K562 (cell line): Measurements from ENCODE around the gene TBRG4. TPM values are rescaled to one million over a fixed set of nuclear protein-coding genes. Genes with fewer than 3 reads are reported as not detected.

ENCODE experiments used
- ATAC-seq: fragments of 200-7000 bp; cut with Tn5 transposase; 3 replicates; pipeline ENCODE4 v1.9.1; 2020; ENCODE audit warnings: moderate library complexity
- BruUV-seq: library from RNA; stranded (reverse); fragments of 400-500 nt; replicated peaks from 2 replicates; lab custom pipeline; 2021; lab: Mats Ljungman, UMichigan
- CTCF ChIA-PET: fragments of 300-600 bp; formaldehyde crosslinking; extraction: SDS; loops from one replicate; lab custom pipeline; 2021; ENCODE audit warnings: low intra/inter-chr PET ratio; lab: Yijun Ruan, JAX
- POLR2A ChIA-PET: fragments of 300-600, 350-650 bp; sonication (Branson Sonifier 250); formaldehyde crosslinking; extraction: SDS; loops from one replicate; lab custom pipeline; 2021; ENCODE audit warnings: antibody characterized with exemption, inconsistent platforms; lab: Yijun Ruan, JAX
- DNase-seq, 4 experiments: peaks; one replicate each; pipeline versions ENCODE4 v3.0.0 to v3.0.0-alpha.2; 2011 to 2018; ENCODE audit warnings: low spot score in 3 of 4, mixed read lengths in 3 of 4; ENCODE audit errors: extremely low read depth in 1 of 4
- FAIRE-seq: peaks from 2 replicates; lab custom pipeline; 2011; peaks lifted over from hg19 to GRCh38; lab: Jason Lieb, UNC
- H2AFZ ChIP-seq: 2 replicates; pipeline ENCODE4 v1.6.0; 2011; ENCODE audit warnings: low read depth, low read length, control low read depth, inconsistent platforms
- H3K27ac ChIP-seq: fragments of 200-600 bp; 3 replicates; pipeline ENCODE4 v1.8.0; 2011; ENCODE audit warnings: low read depth, mild to moderate bottlenecking, control low read depth, inconsistent platforms, low read length, moderate library complexity, mixed read lengths; ENCODE audit errors: extremely low read depth
- H3K27me3 ChIP-seq, 2 experiments: fragments of 300-600 bp in 1 of 2; 2 replicates in 1 of 2; 3 replicates in 1 of 2; pipeline versions ENCODE4 v1.6.0 to v1.8.0; 2011; ENCODE audit warnings: inconsistent platforms in 2 of 2, low read length in 2 of 2, mild to moderate bottlenecking in 1 of 2, mixed read lengths in 1 of 2, moderate library complexity in 1 of 2; ENCODE audit not compliant: control insufficient read depth in 2 of 2, insufficient read depth in 2 of 2
- H3K36me3 ChIP-seq: fragments of 300-600 bp; 3 replicates; pipeline ENCODE4 v1.8.0; 2011; ENCODE audit warnings: mild to moderate bottlenecking, low read length, inconsistent platforms; ENCODE audit not compliant: control insufficient read depth, insufficient read depth
- H3K4me1 ChIP-seq, 2 experiments: fragments of 200-600 bp in 1 of 2; replicated peaks in 1 of 2; 2 replicates in 1 of 2; 3 replicates in 1 of 2; pipeline versions ENCODE4 v1.5.1 to v1.8.0; 2011; ENCODE audit warnings: inconsistent platforms in 2 of 2, low read length in 2 of 2, mild to moderate bottlenecking in 1 of 2, mixed read lengths in 1 of 2, moderate library complexity in 1 of 2; ENCODE audit not compliant: control insufficient read depth in 2 of 2, insufficient read depth in 2 of 2
- H3K4me2 ChIP-seq: 2 replicates; pipeline ENCODE4 v1.6.1; 2011; ENCODE audit warnings: low read length, control low read depth, inconsistent platforms, mixed read lengths; ENCODE audit not compliant: insufficient read depth
- H3K4me3 ChIP-seq: fragments of 200-600 bp; sonication (generic), shearing (Covaris generic); 2 replicates; pipeline ENCODE4 v1.5.1; 2016; ENCODE audit warnings: control low read depth, inconsistent platforms
- H3K79me2 ChIP-seq: fragments of 200-600 bp; 3 replicates; pipeline ENCODE4 v1.8.0; 2011; ENCODE audit warnings: low read length, inconsistent platforms; ENCODE audit not compliant: control insufficient read depth, insufficient read depth
- H3K9ac ChIP-seq, 2 experiments: 2 replicates each; pipeline versions ENCODE4 v1.6.0 to v1.6.1; 2011; ENCODE audit warnings: low read depth in 2 of 2, low read length in 2 of 2, control low read depth in 1 of 2, inconsistent platforms in 1 of 2, mild to moderate bottlenecking in 1 of 2, mixed read lengths in 1 of 2; ENCODE audit not compliant: insufficient read depth in 1 of 2
- H3K9me1 ChIP-seq: one replicate; pipeline ENCODE4 v1.6.0; 2011; ENCODE audit warnings: inconsistent platforms, mild to moderate bottlenecking, low read length, moderate library complexity; ENCODE audit not compliant: control insufficient read depth, insufficient read depth
- H3K9me3 ChIP-seq: replicated peaks from 2 replicates; pipeline ENCODE4 v1.5.1; 2011; ENCODE audit warnings: low read depth, low read length, inconsistent platforms; ENCODE audit not compliant: control insufficient read depth, insufficient read depth
- H4K20me1 ChIP-seq: replicated peaks from 2 replicates; pipeline ENCODE4 v1.6.1; 2011; ENCODE audit warnings: low read length, inconsistent platforms, mixed read lengths; ENCODE audit not compliant: control insufficient read depth, insufficient read depth
- ARID1B ChIP-seq: fragments of 450-650 bp; IDR thresholded peaks from 2 replicates; pipeline ENCODE4 v1.6.1; 2016; ENCODE audit warnings: antibody characterized with exemption, mild to moderate bottlenecking, inconsistent platforms
- CC2D1A ChIP-seq: fragments of 450-650 bp; IDR thresholded peaks from 2 replicates; pipeline ENCODE4 v1.6.1; 2017; ENCODE audit warnings: mild to moderate bottlenecking
- CHCHD3 ChIP-seq: fragments of 250-450 bp; sonication (Bioruptor Pico); IDR thresholded peaks from 2 replicates; pipeline ENCODE4 v2.1.2; 2022; ENCODE audit warnings: mild to moderate bottlenecking
- ELF4 ChIP-seq: fragments of 450-650 bp; formaldehyde crosslinking; IDR thresholded peaks from 2 replicates; pipeline ENCODE4 v1.4.0; 2022; ENCODE audit warnings: missing genetic modification characterization
- GTF2A2 ChIP-seq: IDR thresholded peaks from 2 replicates; pipeline ENCODE4 v1.6.1; 2016; ENCODE audit warnings: mild to moderate bottlenecking, missing genetic modification characterization, missing compliant biosample characterization
- PRMT5 ChIP-seq: sonication (generic); formaldehyde crosslinking; IDR thresholded peaks from 2 replicates; pipeline ENCODE4 v1.5.0; 2020; ENCODE audit warnings: missing genetic modification reagents
- SMAD3 ChIP-seq: fragments of 450-650 bp; formaldehyde crosslinking; conservative IDR thresholded peaks from 2 replicates; pipeline ENCODE4 v1.4.0; 2020; ENCODE audit warnings: mild to moderate bottlenecking
- ZNF282 ChIP-seq: sonication (generic); formaldehyde crosslinking; IDR thresholded peaks from 2 replicates; pipeline ENCODE4 v1.8.1; 2023; ENCODE audit warnings: missing genetic modification reagents
- ZNF589 ChIP-seq: fragments of 200-800 bp; sonication (Bioruptor generic); IDR thresholded peaks from 2 replicates; pipeline ENCODE4 v1.6.1; 2016; ENCODE audit warnings: low read depth, missing genetic modification characterization, missing compliant biosample characterization
- WGBS: fragments of 100-300 bp; shearing (Covaris generic); methylation state at CpG from one replicate; pipeline ENCODE4 v1.1.6; 2016; ENCODE audit warnings: low coverage, mixed read lengths; ENCODE audit not compliant: insufficient coverage; ENCODE audit errors: missing lambda C conversion rate; 5-methylcytosine and 5-hydroxymethylcytosine counted together
- in situ Hi-C: fragments of 300-500 bp; cut with MboI; formaldehyde crosslinking; loops from 4 replicates; pipeline ENCODE4 v1.15.0; 2018; ENCODE audit warnings: inconsistent platforms, mixed read lengths
- intact Hi-C: fragments of 100-400 bp; cut with micrococcal nuclease; formaldehyde crosslinking; loops from 2 replicates; pipeline ENCODE4 v1.14.2; 2022
- polyA plus RNA-seq, 8 experiments: library from polyadenylated mRNA; depleted of rRNA in 4 of 8; stranded (reverse) in 5 of 8; unstranded in 3 of 8; fragments of >200 nt; fragmentation: Nextera tagmentation in 2 of 8; fragmentation: Illumina TruSeq in 1 of 8; extraction: Ambion mirVana in 2 of 8; extraction: Trizol in 1 of 8; gene quantifications; 2 replicates each; pipeline versions ENCODE4 v1.2.1 to v1.2.3, GENCODE V29; 2011 to 2014; ENCODE audit warnings: inconsistent platforms in 1 of 8, missing spikeins in 1 of 8
- total RNA-seq, 7 experiments: library from RNA; depleted of rRNA in 6 of 7; stranded (reverse); fragments of >200 nt in 6 of 7; fragmentation: Illumina TruSeq in 2 of 7; extraction: Trizol in 2 of 7; gene quantifications; 2 replicates each; pipeline versions ENCODE4 v1.2.1 to v1.2.3, GENCODE V29; 2011 to 2021; ENCODE audit warnings: low replicate concordance in 1 of 7
- TF ChIP-seq, protein P1 (sequence below): sonication (generic); formaldehyde crosslinking; IDR thresholded peaks from 2 replicates; pipeline ENCODE4 v1.8.1; 2023; ENCODE audit warnings: mild to moderate bottlenecking, missing genetic modification reagents
- TF ChIP-seq, protein P2 (sequence below): sonication (generic); formaldehyde crosslinking; IDR thresholded peaks from 2 replicates; pipeline ENCODE4 v1.8.1; 2023; ENCODE audit warnings: mild to moderate bottlenecking, missing genetic modification reagents
- TF ChIP-seq, protein P3 (sequence below): IDR thresholded peaks from 2 replicates; pipeline ENCODE4 v1.6.1; 2011; ENCODE audit not compliant: insufficient read length; ENCODE audit errors: extremely low read depth

Gene TBRG4
- total and polyA plus RNA-seq, 9 of the 15 experiments (the other 6 are each of a cell fraction or from before 2014, with no cell fraction given) = 11.2 to 322 (median 216) TPM

DNA sequence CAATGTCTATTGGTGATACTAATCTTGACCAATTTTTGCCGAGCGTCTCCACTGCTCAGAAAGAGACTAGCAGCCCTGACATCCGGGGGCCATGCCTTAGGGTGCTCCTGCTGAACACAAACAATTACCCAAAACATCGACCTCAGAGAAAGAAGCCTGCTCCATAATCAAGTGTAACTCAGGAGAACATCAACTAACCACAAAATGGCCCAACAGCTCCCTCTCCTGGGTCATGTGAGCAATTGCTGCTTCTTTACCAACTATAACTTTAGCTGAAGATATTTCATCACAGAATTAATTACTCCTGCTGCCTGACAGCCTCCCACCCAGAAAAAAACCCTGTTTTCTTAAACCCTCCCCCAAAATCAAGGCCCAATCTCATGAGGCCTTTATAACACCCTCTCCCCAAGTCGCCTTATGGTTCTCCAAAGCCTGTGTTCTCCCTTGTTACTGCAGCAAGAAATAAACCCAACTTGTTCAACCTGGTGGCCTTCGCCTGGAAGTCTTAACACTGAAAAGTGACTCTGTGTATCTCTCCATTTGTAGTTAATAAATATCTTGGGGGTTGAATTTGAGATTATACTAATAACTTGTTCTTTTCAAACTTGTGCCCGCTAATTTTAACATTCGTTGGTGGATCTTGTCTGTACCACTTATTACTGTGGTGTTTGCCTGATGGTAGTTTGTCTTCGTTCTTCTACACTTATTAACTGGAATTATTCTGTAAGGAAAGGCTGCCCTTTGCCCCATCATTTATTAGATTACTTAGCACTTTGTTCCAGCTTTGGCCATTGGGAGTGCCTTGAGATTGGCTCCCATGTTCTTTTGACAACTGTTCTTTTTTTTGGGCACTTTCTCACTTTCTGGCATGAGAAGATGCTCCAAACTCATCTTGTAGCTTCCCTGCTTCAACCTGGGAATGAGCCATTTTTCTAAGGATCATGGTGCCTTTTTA, 24.9 kb upstream of the TBRG4 start:
- Histone ChIP-seq H3K4me2 (no peak overlapping the region; the same call in 1 of the 2 replicates), H2AFZ (peak overlapping the region; percentile 53)
- TF ChIP-seq CHCHD3 (CRISPR knock-in tag) (no peak), ZNF589 (no peak), ARID1B (no peak), CC2D1A (peak; percentile 73; the same call in 1 of the 2 replicates), ZNF282 (CRISPR knock-in tag) (no peak), SMAD3 (CRISPR knock-in tag) (no peak), ELF4 (CRISPR knock-in tag) (no peak), PRMT5 (no peak), GTF2A2 (tag) (no peak)
- TF ChIP-seq, protein P1, sequence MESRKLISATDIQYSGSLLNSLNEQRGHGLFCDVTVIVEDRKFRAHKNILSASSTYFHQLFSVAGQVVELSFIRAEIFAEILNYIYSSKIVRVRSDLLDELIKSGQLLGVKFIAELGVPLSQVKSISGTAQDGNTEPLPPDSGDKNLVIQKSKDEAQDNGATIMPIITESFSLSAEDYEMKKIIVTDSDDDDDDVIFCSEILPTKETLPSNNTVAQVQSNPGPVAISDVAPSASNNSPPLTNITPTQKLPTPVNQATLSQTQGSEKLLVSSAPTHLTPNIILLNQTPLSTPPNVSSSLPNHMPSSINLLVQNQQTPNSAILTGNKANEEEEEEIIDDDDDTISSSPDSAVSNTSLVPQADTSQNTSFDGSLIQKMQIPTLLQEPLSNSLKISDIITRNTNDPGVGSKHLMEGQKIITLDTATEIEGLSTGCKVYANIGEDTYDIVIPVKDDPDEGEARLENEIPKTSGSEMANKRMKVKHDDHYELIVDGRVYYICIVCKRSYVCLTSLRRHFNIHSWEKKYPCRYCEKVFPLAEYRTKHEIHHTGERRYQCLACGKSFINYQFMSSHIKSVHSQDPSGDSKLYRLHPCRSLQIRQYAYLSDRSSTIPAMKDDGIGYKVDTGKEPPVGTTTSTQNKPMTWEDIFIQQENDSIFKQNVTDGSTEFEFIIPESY (CRISPR knock-in tag) = no peak
- TF ChIP-seq, protein P2, sequence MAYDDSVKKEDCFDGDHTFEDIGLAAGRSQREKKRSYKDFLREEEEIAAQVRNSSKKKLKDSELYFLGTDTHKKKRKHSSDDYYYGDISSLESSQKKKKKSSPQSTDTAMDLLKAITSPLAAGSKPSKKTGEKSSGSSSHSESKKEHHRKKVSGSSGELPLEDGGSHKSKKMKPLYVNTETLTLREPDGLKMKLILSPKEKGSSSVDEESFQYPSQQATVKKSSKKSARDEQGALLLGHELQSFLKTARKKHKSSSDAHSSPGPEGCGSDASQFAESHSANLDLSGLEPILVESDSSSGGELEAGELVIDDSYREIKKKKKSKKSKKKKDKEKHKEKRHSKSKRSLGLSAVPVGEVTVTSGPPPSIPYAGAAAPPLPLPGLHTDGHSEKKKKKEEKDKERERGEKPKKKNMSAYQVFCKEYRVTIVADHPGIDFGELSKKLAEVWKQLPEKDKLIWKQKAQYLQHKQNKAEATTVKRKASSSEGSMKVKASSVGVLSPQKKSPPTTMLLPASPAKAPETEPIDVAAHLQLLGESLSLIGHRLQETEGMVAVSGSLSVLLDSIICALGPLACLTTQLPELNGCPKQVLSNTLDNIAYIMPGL (CRISPR knock-in tag) = no peak
- TF ChIP-seq, protein P3, sequence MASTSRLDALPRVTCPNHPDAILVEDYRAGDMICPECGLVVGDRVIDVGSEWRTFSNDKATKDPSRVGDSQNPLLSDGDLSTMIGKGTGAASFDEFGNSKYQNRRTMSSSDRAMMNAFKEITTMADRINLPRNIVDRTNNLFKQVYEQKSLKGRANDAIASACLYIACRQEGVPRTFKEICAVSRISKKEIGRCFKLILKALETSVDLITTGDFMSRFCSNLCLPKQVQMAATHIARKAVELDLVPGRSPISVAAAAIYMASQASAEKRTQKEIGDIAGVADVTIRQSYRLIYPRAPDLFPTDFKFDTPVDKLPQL = no peak

More for the DNA sequence above, 24.9 kb upstream of the TBRG4 start:
- no peak overlapping the region for H3K9ac ChIP-seq
- no peaks in the 10 kb centered on the region for H3K9me3 ChIP-seq
- WGBS = 33% methylated on average over 9 of the region's 9 CpGs
- ChIA-PET POLR2A (interaction anchor here (0.6 to 1.7 kb wide), 7 partner anchors 25 to 274 kb away, joined by 3 to 17 read pairs (median 3); partner anchors contain the start of gene TBRG4), CTCF (interaction anchor here (0.6 to 2.4 kb wide), 8 partner anchors 9 to 562 kb away, joined by 3 to 27 read pairs (median 6); no protein-coding TSS in a partner anchor)
- DNase-seq = peak; percentile 75 to 86 (median 76)
- H3K4me3 ChIP-seq = no peak overlapping the region
- intact Hi-C loops (loop anchor here (1.0 to 10.0 kb wide), 4 partner anchors 58 to 548 kb away; no protein-coding TSS in a partner anchor), in situ Hi-C loops (loop anchor here (5.0 to 10.0 kb wide), 2 partner anchors 169 to 542 kb away; no protein-coding TSS in a partner anchor)
- ATAC-seq = peak; percentile 74
- no peaks in the 10 kb centered on the region for H3K79me2 ChIP-seq
- BruUV-seq = no TSS peak
- no peaks in the 10 kb centered on the region for H3K9me1 ChIP-seq
- no peak overlapping the region for H3K27ac ChIP-seq
- H3K36me3 ChIP-seq = no peaks in the 10 kb centered on the region
- H3K27me3 ChIP-seq = no peaks in the 10 kb centered on the region
- peaks cover 5 to 15% of the 10 kb centered on the region in 2 experiments for H3K4me1 ChIP-seq
- FAIRE-seq = peak; percentile 96
- H4K20me1 ChIP-seq = no peaks in the 10 kb centered on the region
